ENCODE results near the gene ELMO1. TPM values are rescaled to one million over a fixed set of nuclear protein-coding genes. Genes with fewer than 3 reads are reported as not detected.

Gene ELMO1
- total RNA-seq, 1 experiment from 2014 or later: 7.8 TPM

DNA sequence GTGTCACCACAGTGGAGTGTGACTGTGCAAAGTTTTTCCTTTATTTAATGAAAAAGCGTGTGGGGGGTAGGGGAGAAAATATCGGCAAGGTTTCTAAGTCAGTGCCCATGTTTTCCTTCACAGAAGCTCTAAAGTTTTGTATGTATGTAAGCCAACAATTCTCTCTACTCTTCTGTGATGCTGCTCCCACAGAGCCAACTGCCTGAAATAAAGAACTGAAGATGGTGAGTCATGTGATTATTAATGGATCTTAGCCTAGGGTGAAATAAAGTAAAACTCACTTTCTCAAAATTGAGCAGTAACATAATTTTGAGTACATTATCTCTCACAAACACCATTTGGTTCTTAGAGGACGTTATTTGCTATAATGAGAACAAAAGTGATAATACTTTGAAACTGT, 143.7 kb downstream of the ELMO1 start:
- H3K4me1 Mint-ChIP-seq: peaks cover 6 to 7% of the 10 kb centered on the region in 2 experiments

More for the DNA sequence above, 143.7 kb downstream of the ELMO1 start:
- no peak overlapping the region for H3K27ac ChIP-seq (ENCODE audit: insufficient read length, low read depth, low read length)
- H2BK5ac ChIP-seq (ENCODE audit: insufficient read length, low read length): no peak overlapping the region
- no peaks in the 10 kb centered on the region for H3K23me2 ChIP-seq (ENCODE audit: insufficient read length, low read depth, low read length, poor library complexity, severe bottlenecking)
- WGBS (ENCODE audit: extremely low coverage, insufficient read length, low lambda C conversion rate): no CpG with 5 or more reads among the region's 3 CpGs
- no peaks in the 10 kb centered on the region for H3K79me2 ChIP-seq (ENCODE audit: insufficient read depth, low read length)
- H3K4me1 ChIP-seq (ENCODE audit: insufficient read depth, low read length): no peaks in the 10 kb centered on the region; the same call in 1 of the 2 replicates
- no peak overlapping the region for H3K4me3 Mint-ChIP-seq
- H4K91ac ChIP-seq (ENCODE audit: insufficient read length, low read depth, low read length): no peak overlapping the region
- no peak overlapping the region for H3K9ac ChIP-seq (ENCODE audit: extremely low read depth, insufficient read length, low read length)
- H2BK15ac ChIP-seq (ENCODE audit: low read depth, low read length): no peak overlapping the region
- H3K4me2 ChIP-seq (ENCODE audit: insufficient read depth, insufficient read length, low read length): no peak overlapping the region
- no peaks in the 10 kb centered on the region for H4K20me1 ChIP-seq (ENCODE audit: control insufficient read depth, insufficient read depth, insufficient read length)
- peaks cover 0 to 3% (median 2%) of the 10 kb centered on the region in 3 experiments; a peak in 1 of 7 replicates for H3K36me3 Mint-ChIP-seq (ENCODE audit: insufficient read depth in 1 of 3, low read depth in 3 of 3)
- H3K18ac ChIP-seq (ENCODE audit: insufficient read length, low read depth, low read length): no peak overlapping the region
- no peaks in the 10 kb centered on the region for H3K9me3 ChIP-seq (ENCODE audit: control insufficient read depth, low read depth, low read length)
- H2BK12ac ChIP-seq (ENCODE audit: insufficient read length, low read depth, low read length): no peak overlapping the region
- no peak overlapping the region for H3K27ac Mint-ChIP-seq
- H3T11ph ChIP-seq (ENCODE audit: low read length): no peak overlapping the region
- no peak overlapping the region for H2BK20ac ChIP-seq (ENCODE audit: low read depth, low read length, poor library complexity, severe bottlenecking)
- no peak overlapping the region for H3K56ac ChIP-seq (ENCODE audit: insufficient read length, low read depth, low read length)
- H3K27me3 Mint-ChIP-seq (ENCODE audit: low read depth): no peaks in the 10 kb centered on the region
- no peak overlapping the region for H3K4ac ChIP-seq (ENCODE audit: low read depth, low read length)
- H3K14ac ChIP-seq (ENCODE audit: insufficient read depth, low read length): no peak overlapping the region
- H3K23ac ChIP-seq (ENCODE audit: insufficient read length, low read depth, low read length): no peak overlapping the region
- H3K79me1 ChIP-seq (ENCODE audit: insufficient read depth, low read depth, low read length, poor library complexity, severe bottlenecking): no peaks in the 10 kb centered on the region
- H4K5ac ChIP-seq (ENCODE audit: insufficient read length, low read depth, low read length): no peak overlapping the region
- no peak overlapping the region for H4K8ac ChIP-seq (replicated peaks; ENCODE audit: insufficient read length, low read depth, low read length)
- no peaks in the 10 kb centered on the region for H3K9me3 Mint-ChIP-seq
- no peak overlapping the region for H2AK5ac ChIP-seq (ENCODE audit: insufficient read length, low read length)
- no peaks in the 10 kb centered on the region for H3K27me3 ChIP-seq (ENCODE audit: insufficient read depth, low read length)
- no peak for DNase-seq
- no peak overlapping the region for H2AFZ ChIP-seq (ENCODE audit: low read length)
- H2BK120ac ChIP-seq (ENCODE audit: low read depth, low read length, poor library complexity, severe bottlenecking): no peak overlapping the region
- TF ChIP-seq, protein P1, sequence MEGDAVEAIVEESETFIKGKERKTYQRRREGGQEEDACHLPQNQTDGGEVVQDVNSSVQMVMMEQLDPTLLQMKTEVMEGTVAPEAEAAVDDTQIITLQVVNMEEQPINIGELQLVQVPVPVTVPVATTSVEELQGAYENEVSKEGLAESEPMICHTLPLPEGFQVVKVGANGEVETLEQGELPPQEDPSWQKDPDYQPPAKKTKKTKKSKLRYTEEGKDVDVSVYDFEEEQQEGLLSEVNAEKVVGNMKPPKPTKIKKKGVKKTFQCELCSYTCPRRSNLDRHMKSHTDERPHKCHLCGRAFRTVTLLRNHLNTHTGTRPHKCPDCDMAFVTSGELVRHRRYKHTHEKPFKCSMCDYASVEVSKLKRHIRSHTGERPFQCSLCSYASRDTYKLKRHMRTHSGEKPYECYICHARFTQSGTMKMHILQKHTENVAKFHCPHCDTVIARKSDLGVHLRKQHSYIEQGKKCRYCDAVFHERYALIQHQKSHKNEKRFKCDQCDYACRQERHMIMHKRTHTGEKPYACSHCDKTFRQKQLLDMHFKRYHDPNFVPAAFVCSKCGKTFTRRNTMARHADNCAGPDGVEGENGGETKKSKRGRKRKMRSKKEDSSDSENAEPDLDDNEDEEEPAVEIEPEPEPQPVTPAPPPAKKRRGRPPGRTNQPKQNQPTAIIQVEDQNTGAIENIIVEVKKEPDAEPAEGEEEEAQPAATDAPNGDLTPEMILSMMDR (conservative IDR thresholded peaks at IDR 0.05): no peak
